GM21723 (cell line): Measurements from ENCODE around the gene RNASE4.
"Not testable (repeated sequence)": the region's sequence is repeated elsewhere in the genome, so short reads cannot be mapped to it uniquely, and the experiment has no call there.

Source experiments
- ATAC-seq: cut with Tn5 transposase; IDR thresholded peaks from one replicate; pipeline ENCODE4 v1.9.1; 2021; ENCODE audit warnings: mild to moderate bottlenecking, moderate library complexity; ENCODE audit not compliant: unreplicated experiment

Gene RNASE4

DNA sequence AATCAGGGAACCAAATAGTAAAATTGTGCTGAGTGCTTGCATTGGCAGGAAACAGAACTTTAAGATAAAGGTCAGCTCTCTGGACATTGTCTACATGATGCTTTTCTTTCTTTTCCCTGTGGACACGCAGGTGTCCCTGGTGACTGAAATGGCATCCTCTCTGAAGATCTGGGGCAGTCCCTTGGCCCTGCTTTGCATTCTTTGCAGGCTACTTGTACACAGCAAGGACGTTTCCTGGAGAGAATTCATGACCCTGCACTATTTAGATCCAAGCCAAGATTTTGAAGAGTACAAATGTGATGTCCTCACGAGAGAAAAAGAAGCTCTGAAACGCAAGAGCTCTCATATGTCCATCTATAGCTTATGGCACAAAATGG, 50.1 kb downstream of the RNASE4 start:
- no peak for ATAC-seq

- ATAC-seq = not testable (repeated sequence)
Measured at GRCh38 chr14:20738292-20738691, 53.9 kb downstream of the RNASE4 start.

DNA sequence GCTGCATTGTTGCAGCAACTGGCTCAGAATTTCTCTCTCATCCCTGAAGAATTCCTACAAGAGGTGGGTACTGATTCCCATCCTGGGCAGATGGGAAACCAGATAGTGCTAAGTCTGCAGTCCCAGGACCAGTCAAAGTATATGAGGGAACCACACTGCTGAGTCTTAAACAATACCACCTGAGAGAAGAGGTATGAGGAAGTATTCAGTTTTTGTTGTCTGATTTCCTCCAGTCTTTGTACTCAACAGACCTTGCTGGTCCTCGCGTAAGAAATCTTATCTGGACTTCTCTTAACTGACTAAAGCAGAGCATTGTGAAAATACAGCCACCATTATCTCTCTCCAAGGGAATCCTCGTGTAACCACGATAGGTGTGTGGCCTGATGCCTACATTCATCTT, 57.8 kb downstream of the RNASE4 start:
- no peak for ATAC-seq

DNA sequence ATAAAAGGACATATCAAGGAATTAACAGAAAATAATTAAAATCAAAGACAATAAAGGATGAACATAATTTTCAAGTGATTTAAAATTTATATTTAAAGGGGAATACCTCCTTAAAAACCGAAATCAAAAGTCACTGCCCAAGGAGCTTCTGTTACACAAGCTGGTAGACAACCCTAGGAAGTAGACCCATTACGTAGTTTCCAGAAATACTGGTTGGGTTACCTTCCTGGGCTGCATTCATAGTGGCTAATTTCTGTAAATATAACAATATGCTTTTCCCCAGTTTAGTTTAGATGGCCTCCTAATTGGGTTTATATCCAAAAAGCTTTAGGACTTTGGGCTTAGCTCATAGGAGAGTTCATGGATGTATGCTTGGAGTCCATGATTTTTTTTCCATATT, 59.2 kb downstream of the RNASE4 start:
- no peak for ATAC-seq

- no peak for ATAC-seq
Measured at GRCh38 chr14:20745571-20746358, 61.4 kb downstream of the RNASE4 start, which contains the start of gene EDDM3A. Gene EDDM3A (plus strand): TSS chr14:20745887. CDS start chr14:20747581, 1,694 bp downstream.

DNA sequence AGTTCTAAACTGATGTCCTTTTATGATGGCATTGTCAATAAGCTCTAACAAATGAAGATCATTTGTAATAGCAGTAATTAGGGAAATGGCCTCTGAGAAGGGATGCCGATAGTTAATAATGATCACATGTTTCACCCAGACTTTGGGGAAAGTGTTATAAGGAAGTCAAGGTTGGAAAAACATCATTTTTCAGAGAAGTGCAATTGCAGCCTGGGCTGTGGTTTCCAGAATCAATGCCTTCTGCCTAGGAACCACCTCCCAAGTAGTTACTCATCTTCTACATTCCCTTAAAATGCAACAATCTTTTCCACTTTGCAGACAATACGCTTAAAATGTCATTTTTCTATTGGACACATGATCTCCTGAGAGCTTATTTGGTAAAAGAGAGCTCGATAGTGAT, 62.2 kb downstream of the RNASE4 start:
- no peak for ATAC-seq

GRCh38 chr14:20748439-20748838, 64.1 kb downstream of the RNASE4 start:
- ATAC-seq = no peak

DNA sequence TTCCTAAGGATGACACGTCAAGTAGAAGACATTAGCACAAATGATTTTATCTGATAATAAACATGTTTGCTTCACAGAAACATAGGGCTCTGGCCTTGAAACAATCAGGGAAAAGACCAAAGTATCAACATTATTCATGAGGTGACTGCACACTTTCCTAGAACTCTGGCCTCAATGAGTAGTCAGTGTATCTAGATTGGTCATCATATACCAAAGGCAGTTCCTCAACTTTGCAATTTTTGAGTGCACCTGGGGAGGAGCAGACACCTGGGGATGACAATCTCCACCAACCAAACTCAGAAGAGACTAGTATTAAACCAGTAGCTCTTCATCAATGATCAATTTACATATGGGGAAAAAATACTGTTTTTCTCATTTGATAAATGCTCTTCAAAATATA, 65.8 kb downstream of the RNASE4 start:
- no peak for ATAC-seq
